ENCODE data around the gene GNPTAB. TPM values are rescaled to one million over a fixed set of nuclear protein-coding genes. Genes with fewer than 3 reads are reported as not detected.

Gene GNPTAB
- total RNA-seq, 4 donors from 2014 or later = 10.7 to 30.3 (median 16.2) TPM

GRCh38 chr12:101792046-101792931 lies 38.5 kb downstream of the GNPTAB start:
- no peaks in the 10 kb centered on the region for H3K9me3 ChIP-seq
- peak in 4 of 5 experiments; percentile 7 to 58 (median 40) for TF ChIP-seq CTCF (IDR thresholded peaks at IDR 0.05 in 4 of 5, conservative IDR thresholded peaks at IDR 0.05 in 1 of 5)
- TF ChIP-seq POLR2A (IDR thresholded peaks at IDR 0.05) = no peak
- H3K27ac ChIP-seq = peak overlapping the region; percentile 12 to 74 (median 48)
- no peak overlapping the region for H3K4me3 ChIP-seq
- ATAC-seq (peak; percentile 78 to 89), DNase-seq (no peak)
- intact Hi-C loops (cut with DNase I; ENCODE audit: low total_unique reads) (loop anchor here (1.0 kb wide), 1 partner anchor 38 kb away; the partner anchor contains the start of gene GNPTAB), in situ Hi-C loops (cut with MboI; ENCODE audit: low sequenced_read_pairs in 4 of 4) (no loop called here)
- no peaks in the 10 kb centered on the region for H3K27me3 ChIP-seq
- H3K4me1 ChIP-seq = peaks cover 14 to 21% of the 10 kb centered on the region in 2 donors
- H3K36me3 ChIP-seq = no peaks in the 10 kb centered on the region

- ATAC-seq (no peak), DNase-seq (no peak)
- in situ Hi-C loops (cut with MboI; ENCODE audit: low sequenced_read_pairs in 4 of 4) = no loop called here
- H3K27me3 ChIP-seq = no peaks in the 10 kb centered on the region
- no peak for TF ChIP-seq CTCF (IDR thresholded peaks at IDR 0.05 in 4 of 5, conservative IDR thresholded peaks at IDR 0.05 in 1 of 5)
- no peak for TF ChIP-seq POLR2A (IDR thresholded peaks at IDR 0.05)
- no peak overlapping the region for H3K4me3 ChIP-seq
- peaks cover 14 to 39% of the 10 kb centered on the region in 2 donors for H3K4me1 ChIP-seq
- no peaks in the 10 kb centered on the region for H3K9me3 ChIP-seq
- intact Hi-C loops (cut with DNase I; ENCODE audit: low total_unique reads) = no loop called here
- H3K36me3 ChIP-seq = peaks cover 0 to 11% of the 10 kb centered on the region in 2 donors
- no peak overlapping the region for H3K27ac ChIP-seq
These were observed 41.6 kb downstream of the GNPTAB start for GRCh38 chr12:101789171-101789570.

GRCh38 chr12:101785671-101786070 lies 45.1 kb downstream of the GNPTAB start:
- no peak overlapping the region for H3K4me3 ChIP-seq
- in situ Hi-C loops (cut with MboI; ENCODE audit: low sequenced_read_pairs in 4 of 4) = no loop called here
- no peak for ATAC-seq
- H3K4me1 ChIP-seq = peaks cover 17 to 35% of the 10 kb centered on the region in 2 donors
- no peak for DNase-seq
- no peaks in the 10 kb centered on the region for H3K9me3 ChIP-seq
- H3K27me3 ChIP-seq = no peaks in the 10 kb centered on the region
- no peak for TF ChIP-seq CTCF (IDR thresholded peaks at IDR 0.05 in 4 of 5, conservative IDR thresholded peaks at IDR 0.05 in 1 of 5)
- peaks cover 0 to 11% of the 10 kb centered on the region in 2 donors for H3K36me3 ChIP-seq
- peak overlapping the region in 2 of 4 donors; percentile 26 to 90 for H3K27ac ChIP-seq
- intact Hi-C loops (cut with DNase I; ENCODE audit: low total_unique reads) = no loop called here

- no peak for TF ChIP-seq CTCF (IDR thresholded peaks at IDR 0.05 in 4 of 5, conservative IDR thresholded peaks at IDR 0.05 in 1 of 5)
- no peak for TF ChIP-seq POLR2A (IDR thresholded peaks at IDR 0.05)
- Histone ChIP-seq H3K9me3 (no peaks in the 10 kb centered on the region), H3K4me3 (no peak overlapping the region), H3K4me1 (peaks cover 17 to 35% of the 10 kb centered on the region in 2 donors), H3K27me3 (no peaks in the 10 kb centered on the region), H3K36me3 (peaks cover 0 to 11% of the 10 kb centered on the region in 2 donors), H3K27ac (peak overlapping the region; percentile 70 to 90 (median 78))
- intact Hi-C loops (cut with DNase I; ENCODE audit: low total_unique reads) (no loop called here), in situ Hi-C loops (cut with MboI; ENCODE audit: low sequenced_read_pairs in 4 of 4) (loop anchor here in 1 of 4 donors (5.0 kb wide), 1 partner anchor 43 kb away; no protein-coding TSS in a partner anchor)
- no peak for DNase-seq
- no peak for ATAC-seq
These were observed 46.4 kb downstream of the GNPTAB start for GRCh38 chr12:101784376-101784775.

All from gastrocnemius medialis (tissue), 4 donors.